HFF-Myc (cell line): Measurements from ENCODE around the gene KCNK16.

Experiments used
- DNase-seq: peaks from one replicate; pipeline ENCODE4 v3.0.0-alpha.2; 2011; ENCODE audit warnings: low read depth; ENCODE audit errors: extremely low read depth
- H3K4me3 ChIP-seq: replicated peaks from 2 replicates; pipeline ENCODE4 v1.5.1; 2011; ENCODE audit warnings: low read depth, mild to moderate bottlenecking, control low read depth, low read length
- TF ChIP-seq, protein P1 (sequence below): IDR thresholded peaks from 2 replicates; pipeline ENCODE4 v1.5.1; 2012; ENCODE audit warnings: mild to moderate bottlenecking, low read depth, low read length, control low read depth; ENCODE audit errors: missing control alignments

The KCNK16 gene

DNA sequence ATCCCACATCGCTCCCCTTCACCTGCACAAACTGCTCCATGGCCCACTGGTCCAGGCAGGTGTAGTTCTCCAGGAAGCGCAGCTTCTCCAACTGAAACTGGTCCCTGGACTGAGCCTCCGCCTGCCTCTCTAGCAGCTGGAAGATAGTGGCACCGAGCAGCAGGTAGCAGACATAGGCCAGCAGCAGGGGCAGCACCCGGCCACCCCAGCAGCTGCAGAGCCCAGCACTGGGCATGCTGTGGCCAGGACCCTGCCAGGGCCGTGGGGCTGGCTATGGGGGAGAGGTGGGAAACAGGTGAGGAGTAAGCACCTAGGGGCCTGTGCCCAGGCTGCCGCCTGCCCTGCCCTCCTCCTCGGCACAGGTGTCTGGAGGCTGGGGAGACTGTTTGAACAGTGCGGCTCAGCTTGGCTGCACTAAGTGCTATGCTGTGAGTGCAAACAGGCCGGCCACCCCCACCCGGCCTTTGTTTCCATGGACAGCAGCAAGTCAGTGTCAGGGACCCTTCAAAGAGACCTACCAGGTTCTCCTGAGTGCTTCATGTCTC, at the start of gene KCNK16:
TSS of gene KCNK16 (minus strand) at position 397 of the 545 bp plus-strand sequence. CDS start at position 235, 162 bp downstream.
- TF ChIP-seq, protein P1, sequence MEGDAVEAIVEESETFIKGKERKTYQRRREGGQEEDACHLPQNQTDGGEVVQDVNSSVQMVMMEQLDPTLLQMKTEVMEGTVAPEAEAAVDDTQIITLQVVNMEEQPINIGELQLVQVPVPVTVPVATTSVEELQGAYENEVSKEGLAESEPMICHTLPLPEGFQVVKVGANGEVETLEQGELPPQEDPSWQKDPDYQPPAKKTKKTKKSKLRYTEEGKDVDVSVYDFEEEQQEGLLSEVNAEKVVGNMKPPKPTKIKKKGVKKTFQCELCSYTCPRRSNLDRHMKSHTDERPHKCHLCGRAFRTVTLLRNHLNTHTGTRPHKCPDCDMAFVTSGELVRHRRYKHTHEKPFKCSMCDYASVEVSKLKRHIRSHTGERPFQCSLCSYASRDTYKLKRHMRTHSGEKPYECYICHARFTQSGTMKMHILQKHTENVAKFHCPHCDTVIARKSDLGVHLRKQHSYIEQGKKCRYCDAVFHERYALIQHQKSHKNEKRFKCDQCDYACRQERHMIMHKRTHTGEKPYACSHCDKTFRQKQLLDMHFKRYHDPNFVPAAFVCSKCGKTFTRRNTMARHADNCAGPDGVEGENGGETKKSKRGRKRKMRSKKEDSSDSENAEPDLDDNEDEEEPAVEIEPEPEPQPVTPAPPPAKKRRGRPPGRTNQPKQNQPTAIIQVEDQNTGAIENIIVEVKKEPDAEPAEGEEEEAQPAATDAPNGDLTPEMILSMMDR, result no peak
- H3K4me3 ChIP-seq, result no peak within 1 kb of the TSS
- no peak for DNase-seq

DNA sequence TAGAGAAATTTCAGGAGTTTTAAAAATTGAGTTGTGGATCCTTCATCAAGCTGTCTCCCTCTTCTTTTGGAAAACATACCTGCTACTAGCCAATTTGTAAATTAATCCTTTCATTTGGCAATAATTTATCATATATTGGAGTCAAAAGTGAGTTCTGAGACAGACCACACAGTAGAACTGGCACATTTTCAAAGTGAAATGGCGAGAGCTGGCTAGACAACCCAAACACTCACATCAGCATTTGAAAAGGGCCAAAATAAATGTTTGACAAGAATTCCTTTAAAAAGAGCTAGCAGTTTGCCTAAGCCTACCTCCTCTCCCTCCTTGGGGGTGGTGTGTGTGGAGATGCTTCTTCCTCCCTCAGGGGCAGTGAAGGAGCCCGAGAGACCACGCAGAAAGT, 47.9 kb upstream of the KCNK16 start:
- TF ChIP-seq, protein P1, result no peak
- no peak overlapping the region for H3K4me3 ChIP-seq
- no peak for DNase-seq

DNA sequence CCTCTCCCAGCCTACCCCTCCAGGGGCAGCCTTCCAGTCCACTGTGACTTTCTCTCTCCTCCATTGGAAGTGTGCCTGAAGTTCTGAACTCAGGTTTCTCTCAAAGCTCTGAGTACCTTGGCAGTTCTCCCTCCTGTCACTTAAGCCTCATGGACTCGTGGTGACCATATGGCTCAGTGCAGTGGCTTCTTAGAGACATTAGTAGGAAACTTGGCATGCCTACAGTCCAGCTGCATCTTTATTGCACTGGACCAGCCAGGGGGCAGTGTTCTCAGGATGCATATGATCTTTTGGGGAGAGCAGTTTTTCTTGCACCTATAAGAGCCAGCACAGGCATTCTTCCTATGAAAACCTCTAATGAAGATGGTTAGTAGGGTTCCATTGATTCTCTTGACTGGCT, 47.5 kb upstream of the KCNK16 start:
- H3K4me3 ChIP-seq, result no peak overlapping the region
- DNase-seq, result no peak
- TF ChIP-seq, protein P1, result peak; percentile 41

DNA sequence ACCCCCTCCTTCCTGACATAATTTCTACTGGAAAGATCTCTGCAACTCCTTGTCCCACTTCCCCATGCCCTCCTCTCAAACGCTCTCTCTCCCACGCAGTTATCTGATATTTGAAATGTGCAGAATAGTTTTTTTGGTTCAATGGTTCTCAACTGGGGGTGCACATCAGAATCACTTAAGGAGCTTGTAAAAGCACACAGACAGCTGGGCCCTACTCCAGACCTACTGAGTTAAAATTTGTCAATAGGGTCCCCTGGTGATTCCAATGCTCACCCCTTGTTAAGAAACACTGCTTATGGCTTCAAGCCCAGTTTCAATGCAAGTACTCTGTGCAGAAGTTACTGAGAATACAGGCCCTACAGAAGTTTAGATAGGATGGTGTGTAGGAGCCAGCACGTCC, 45.2 kb upstream of the KCNK16 start:
- DNase-seq, result no peak
- TF ChIP-seq, protein P1, result no peak
- no peak overlapping the region for H3K4me3 ChIP-seq

DNA sequence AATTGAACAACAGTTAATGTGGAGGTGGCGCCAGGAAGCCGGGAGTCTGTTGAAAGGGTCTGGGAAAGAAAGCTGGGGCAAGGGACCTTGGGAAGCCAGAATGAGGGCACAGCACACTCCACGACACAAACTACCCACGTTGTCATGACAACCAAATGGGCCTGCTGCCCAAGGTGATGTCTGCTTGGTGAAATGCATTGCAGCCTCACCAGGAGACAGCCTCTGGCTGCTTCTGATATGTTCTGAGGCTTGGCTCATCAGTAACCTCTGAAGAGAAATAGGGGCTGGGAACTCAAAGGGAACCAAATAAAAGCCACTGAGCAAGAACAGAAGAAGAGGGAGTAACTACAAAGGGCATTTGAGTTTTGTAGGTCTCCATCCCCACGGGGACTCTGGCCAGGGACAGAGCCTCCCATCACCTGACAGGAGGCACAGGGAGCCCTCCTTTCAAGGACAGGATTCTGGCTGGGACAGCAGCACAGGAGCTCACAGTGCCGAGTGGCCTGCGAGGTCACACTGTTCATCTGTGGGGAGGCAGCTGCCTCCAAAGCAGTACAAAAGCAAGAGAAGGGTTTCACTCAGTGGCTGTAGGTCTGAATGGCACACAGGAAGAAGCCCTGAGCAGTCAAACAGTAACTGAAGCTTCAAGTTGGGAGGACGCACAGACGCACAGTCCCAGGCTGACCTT, 44.6 kb upstream of the KCNK16 start:
- H3K4me3 ChIP-seq, result no peak overlapping the region
- DNase-seq, result no peak
- TF ChIP-seq, protein P1, result no peak

DNA sequence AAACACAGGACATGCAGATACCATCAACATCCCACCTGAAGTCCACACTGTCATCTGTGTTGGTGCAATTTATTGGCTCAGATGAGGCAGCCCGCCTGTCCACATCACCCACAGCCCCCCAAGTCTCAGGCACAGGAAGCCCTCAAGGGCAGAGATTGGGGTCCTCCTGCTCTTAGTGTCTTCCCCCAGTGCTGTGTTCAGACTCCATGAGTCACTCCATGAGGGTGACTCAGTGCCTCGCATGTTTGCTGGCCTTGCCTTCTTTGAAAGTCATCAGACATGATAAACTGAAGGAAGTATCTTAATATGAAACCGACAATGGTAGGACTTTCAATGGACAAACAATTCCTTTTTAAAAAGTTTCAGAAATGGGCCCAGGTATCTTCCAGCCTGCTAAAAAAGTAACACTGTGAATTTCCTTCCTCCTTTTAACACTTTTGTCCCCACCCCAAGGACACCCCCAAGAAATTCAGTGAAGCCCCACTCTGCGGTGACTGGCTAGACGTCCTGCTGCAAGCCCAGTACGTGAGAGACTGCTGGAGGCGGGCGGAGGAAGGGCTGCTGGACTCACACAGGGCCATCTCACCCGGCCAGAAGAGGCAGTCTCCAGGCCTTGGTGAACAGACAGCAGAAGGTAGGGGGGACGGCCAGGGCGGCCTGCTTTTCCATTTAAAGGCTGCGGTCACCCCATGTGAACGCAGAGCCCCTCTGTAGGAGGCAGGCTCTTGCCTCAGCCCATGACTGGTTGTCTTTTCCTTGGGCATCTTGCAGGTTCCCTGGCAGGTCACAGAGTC, 43.0 kb upstream of the KCNK16 start:
- TF ChIP-seq, protein P1, result no peak
- no peak for DNase-seq
- H3K4me3 ChIP-seq, result no peak overlapping the region
